GM12891 (cell line): Measurements from ENCODE around the gene TCF15.

Experiments used
- POLR2A ChIP-seq: IDR thresholded peaks from 2 replicates; pipeline ENCODE4 v1.6.1; 2011; ENCODE audit warnings: low read depth, low read length, control low read depth
- SPI1 ChIP-seq: IDR thresholded peaks from 2 replicates; pipeline ENCODE4 v1.6.1; 2011; ENCODE audit warnings: low read depth, low read length, control low read depth
- TAF1 ChIP-seq: IDR thresholded peaks from 2 replicates; pipeline ENCODE4 v1.6.1; 2011; ENCODE audit warnings: low read depth, low read length, control low read depth

DNA sequence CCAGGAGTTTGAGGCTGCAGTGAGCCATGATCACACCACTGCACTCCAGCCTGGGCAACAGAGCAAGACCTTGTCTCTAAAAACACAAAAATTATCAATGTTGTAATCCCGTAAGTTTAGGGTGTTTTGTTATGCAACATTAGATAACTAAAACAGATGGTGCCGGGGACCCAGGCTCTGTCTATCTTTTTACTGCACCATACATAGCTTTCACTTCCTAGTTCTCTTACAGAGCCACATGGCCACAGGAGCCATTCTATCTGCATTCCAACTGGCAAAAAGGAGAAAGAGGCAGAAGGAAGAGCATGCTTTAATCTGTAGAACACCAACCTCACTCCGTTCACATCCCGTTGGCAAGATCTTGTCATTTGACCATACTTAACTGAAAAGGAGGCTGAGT is 5.4 kb upstream of the TCF15 start:
- TF ChIP-seq SPI1 (no peak), POLR2A (no peak), TAF1 (no peak)
